ENCODE data around the gene SHMT1. TPM values are rescaled to one million over a fixed set of nuclear protein-coding genes. Genes with fewer than 3 reads are reported as not detected.

Gene SHMT1
- total and polyA plus RNA-seq, 2 experiments from 2014 or later: 30.4 to 36.2 TPM

GRCh38 chr17:18291718-18292540 is 71.4 kb downstream of the SHMT1 start:
- H3K79me2 ChIP-seq: no peaks in the 10 kb centered on the region
- H2AFZ ChIP-seq: no peak overlapping the region
- H3K9me2 ChIP-seq (replicated peaks; ENCODE audit: insufficient read depth): no peaks in the 10 kb centered on the region
- H4K20me1 ChIP-seq (ENCODE audit: insufficient read depth, poor library complexity, severe bottlenecking): no peaks in the 10 kb centered on the region
- no peaks in the 10 kb centered on the region for H3K36me3 ChIP-seq (replicated peaks; ENCODE audit: insufficient read depth, low read depth)
- WGBS (ENCODE audit: low lambda C conversion rate, missing lambda C conversion rate): 86% methylated on average over 15 of the region's 15 CpGs
- TF ChIP-seq CTCF (IDR thresholded peaks at IDR 0.05; ENCODE audit: poor library complexity): no peak
- TF ChIP-seq EZH2phosphoT487 (IDR thresholded peaks at IDR 0.05; ENCODE audit: low read depth, severe bottlenecking, unreplicated experiment): no peak
- no peak for TF ChIP-seq EZH2 (IDR thresholded peaks at IDR 0.05; ENCODE audit: borderline replicate concordance)
- no peak overlapping the region for H3K4me3 ChIP-seq
- no peaks in the 10 kb centered on the region for H3K4me1 ChIP-seq (ENCODE audit: insufficient read depth)
- DNase-seq (ENCODE audit: low spot score): no peak
- no peaks in the 10 kb centered on the region for H3K27me3 ChIP-seq
- H3K27ac ChIP-seq: no peak overlapping the region
- H3K9me3 ChIP-seq (ENCODE audit: low read depth): no peaks in the 10 kb centered on the region
- no peak overlapping the region for H3K4me2 ChIP-seq

GRCh38 chr17:18285296-18285695 is 78.1 kb downstream of the SHMT1 start:
- TF ChIP-seq EZH2phosphoT487 (IDR thresholded peaks at IDR 0.05; ENCODE audit: low read depth, severe bottlenecking, unreplicated experiment) (no peak), EZH2 (IDR thresholded peaks at IDR 0.05; ENCODE audit: borderline replicate concordance) (no peak), CTCF (IDR thresholded peaks at IDR 0.05; ENCODE audit: poor library complexity) (no peak)

GRCh38 chr17:18281788-18282187 is 81.6 kb downstream of the SHMT1 start:
- no peaks in the 10 kb centered on the region for H3K36me3 ChIP-seq (replicated peaks; ENCODE audit: insufficient read depth, low read depth)
- 96% methylated on average over 6 of the region's 6 CpGs for WGBS (ENCODE audit: low lambda C conversion rate, missing lambda C conversion rate)

More at GRCh38 chr17:18285296-18285695, 78.1 kb downstream of the SHMT1 start:
- H4K20me1 ChIP-seq (ENCODE audit: insufficient read depth, poor library complexity, severe bottlenecking): no peaks in the 10 kb centered on the region
- H3K27me3 ChIP-seq: no peaks in the 10 kb centered on the region
- H3K36me3 ChIP-seq (replicated peaks; ENCODE audit: insufficient read depth, low read depth): no peaks in the 10 kb centered on the region
- DNase-seq (ENCODE audit: low spot score): no peak
- no peaks in the 10 kb centered on the region for H3K79me2 ChIP-seq
- H3K4me3 ChIP-seq: no peak overlapping the region
- no peaks in the 10 kb centered on the region for H3K9me2 ChIP-seq (replicated peaks; ENCODE audit: insufficient read depth)
- H3K4me2 ChIP-seq: no peak overlapping the region
- no peaks in the 10 kb centered on the region for H3K9me3 ChIP-seq (ENCODE audit: low read depth)
- no peaks in the 10 kb centered on the region for H3K4me1 ChIP-seq (ENCODE audit: insufficient read depth)
- no peak overlapping the region for H2AFZ ChIP-seq
- WGBS (ENCODE audit: low lambda C conversion rate, missing lambda C conversion rate): 98% methylated on average over 11 of the region's 11 CpGs
- no peak overlapping the region for H3K27ac ChIP-seq

More at GRCh38 chr17:18281788-18282187, 81.6 kb downstream of the SHMT1 start:
- Histone ChIP-seq H3K4me2 (no peak overlapping the region), H3K27ac (no peak overlapping the region), H3K9me2 (replicated peaks; ENCODE audit: insufficient read depth) (no peaks in the 10 kb centered on the region), H3K4me3 (no peak overlapping the region), H3K4me1 (ENCODE audit: insufficient read depth) (no peaks in the 10 kb centered on the region), H3K79me2 (no peaks in the 10 kb centered on the region), H4K20me1 (ENCODE audit: insufficient read depth, poor library complexity, severe bottlenecking) (no peaks in the 10 kb centered on the region), H3K9me3 (ENCODE audit: low read depth) (no peaks in the 10 kb centered on the region), H3K27me3 (no peaks in the 10 kb centered on the region), H2AFZ (no peak overlapping the region)
- no peak for DNase-seq (ENCODE audit: low spot score)
- TF ChIP-seq CTCF (IDR thresholded peaks at IDR 0.05; ENCODE audit: poor library complexity) (no peak), EZH2phosphoT487 (IDR thresholded peaks at IDR 0.05; ENCODE audit: low read depth, severe bottlenecking, unreplicated experiment) (no peak), EZH2 (IDR thresholded peaks at IDR 0.05; ENCODE audit: borderline replicate concordance) (no peak)

Measured in hepatocyte (in vitro differentiated cells).